GM21576 (cell line): ENCODE results near the gene DNAJB4.
"Not testable (repeated sequence)": the region's sequence is repeated elsewhere in the genome, so short reads cannot be mapped to it uniquely, and the experiment has no call there.

Source experiments
- ATAC-seq: cut with Tn5 transposase; IDR thresholded peaks from one replicate; pipeline ENCODE4 v1.9.1; 2021; ENCODE audit warnings: mild to moderate bottlenecking, moderate library complexity; ENCODE audit not compliant: unreplicated experiment

DNAJB4 gene

DNA sequence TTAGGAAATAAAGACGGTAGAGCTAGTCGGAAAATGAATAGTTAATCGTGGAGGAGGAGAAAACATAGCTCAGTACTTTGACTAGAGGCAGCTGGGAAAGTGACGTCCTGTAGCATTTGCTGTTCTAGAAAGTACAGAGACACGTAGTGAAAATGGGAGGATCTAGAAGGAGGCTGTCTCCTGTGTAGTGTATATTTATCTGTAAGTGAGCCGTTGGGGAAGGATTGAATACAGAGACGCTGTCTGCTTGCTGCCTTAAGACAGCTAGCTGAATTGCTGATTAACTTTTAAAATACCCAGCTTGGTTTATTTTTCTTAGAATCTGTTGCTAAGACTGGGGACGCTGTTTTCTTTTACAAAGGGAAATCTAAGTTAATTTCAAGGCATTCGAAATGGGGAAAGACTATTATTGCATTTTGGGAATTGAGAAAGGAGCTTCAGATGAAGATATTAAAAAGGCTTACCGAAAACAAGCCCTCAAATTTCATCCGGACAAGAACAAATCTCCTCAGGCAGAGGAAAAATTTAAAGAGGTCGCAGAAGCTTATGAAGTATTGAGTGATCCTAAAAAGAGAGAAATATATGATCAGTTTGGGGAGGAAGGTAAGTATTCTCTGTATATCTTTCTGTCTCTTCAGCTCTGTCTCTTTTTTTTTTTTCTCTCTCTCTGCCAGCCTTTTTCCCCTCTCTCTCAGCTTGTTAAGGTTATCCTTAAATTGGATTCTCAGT lies at the start of gene DNAJB4:
DNAJB4 (plus strand) TSS at position 221 of the 729 bp plus-strand sequence; CDS start at position 393, 172 bp downstream.
- ATAC-seq = peak; percentile 98

DNA sequence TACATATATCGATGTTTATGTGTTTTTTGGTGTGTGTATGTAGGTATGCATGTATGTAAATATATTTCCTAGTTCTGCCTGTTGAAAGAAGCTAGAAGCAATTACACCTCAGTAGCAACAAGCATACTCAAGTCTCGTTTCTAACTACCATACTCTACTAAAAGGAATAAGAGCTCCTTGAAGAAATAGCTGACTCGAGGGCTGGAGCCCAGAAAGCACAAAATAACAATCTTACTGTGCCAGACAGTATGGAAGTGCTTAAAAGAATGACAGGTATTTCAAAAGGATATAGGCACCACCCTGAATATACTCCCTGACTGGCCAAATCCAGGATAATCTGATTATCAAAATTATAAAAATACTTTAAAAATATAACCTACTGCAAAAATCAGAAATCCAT lies 49.0 kb upstream of the DNAJB4 start:
- no peak for ATAC-seq

- ATAC-seq = no peak
Observed at GRCh38 chr1:77956464-77956863, 48.3 kb upstream of the DNAJB4 start.

DNA sequence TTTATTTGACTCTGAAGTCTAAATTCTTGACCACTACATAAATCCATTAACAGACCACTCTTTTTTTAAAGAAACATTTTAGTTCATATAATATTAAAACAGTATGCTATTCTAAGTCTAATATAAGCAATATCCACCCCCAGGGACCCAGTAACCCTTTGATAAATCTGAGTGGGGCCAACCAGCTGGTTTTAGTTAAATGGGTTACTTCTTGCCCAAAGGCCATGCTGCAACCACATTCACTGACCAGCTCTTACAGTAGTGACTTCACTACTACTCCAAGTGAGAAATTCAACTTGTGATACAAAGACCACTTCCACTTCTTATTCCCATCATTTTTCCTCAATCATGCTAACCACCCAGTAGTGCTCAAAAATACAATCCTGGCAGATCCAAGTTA lies 46.3 kb upstream of the DNAJB4 start:
- ATAC-seq = no peak

DNA sequence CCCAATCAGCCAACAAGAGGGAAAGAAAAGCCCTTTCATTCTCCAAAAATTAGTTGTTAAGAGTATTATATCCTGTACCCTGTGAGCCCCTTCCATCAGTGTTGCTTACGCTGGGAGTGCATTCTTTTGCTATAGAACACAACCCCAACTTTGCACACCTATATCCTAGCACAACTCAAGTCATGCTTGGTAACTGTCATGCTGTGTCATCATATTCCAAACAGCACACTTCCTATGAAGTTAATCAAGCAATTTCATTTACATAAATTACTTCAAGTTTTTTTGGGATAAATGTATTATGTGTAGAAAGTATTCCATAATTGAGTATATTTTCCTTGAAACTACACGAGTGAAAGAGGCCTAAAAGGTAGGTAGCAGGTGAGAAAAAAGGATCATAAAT lies 45.9 kb upstream of the DNAJB4 start:
- ATAC-seq = no peak

GRCh38 chr1:77961392-77961791 lies 43.3 kb upstream of the DNAJB4 start:
- no peak for ATAC-seq

- ATAC-seq = no peak
Observed at GRCh38 chr1:77966291-77966690, 38.4 kb upstream of the DNAJB4 start.

- ATAC-seq = no peak
Observed at GRCh38 chr1:77970192-77970591, 34.5 kb upstream of the DNAJB4 start.

- ATAC-seq = no peak
Observed at GRCh38 chr1:77972080-77972479, 32.7 kb upstream of the DNAJB4 start.

- ATAC-seq = no peak
Observed at GRCh38 chr1:77975386-77975785, 29.4 kb upstream of the DNAJB4 start.

GRCh38 chr1:77975907-77976306 lies 28.8 kb upstream of the DNAJB4 start:
- no peak for ATAC-seq

DNA sequence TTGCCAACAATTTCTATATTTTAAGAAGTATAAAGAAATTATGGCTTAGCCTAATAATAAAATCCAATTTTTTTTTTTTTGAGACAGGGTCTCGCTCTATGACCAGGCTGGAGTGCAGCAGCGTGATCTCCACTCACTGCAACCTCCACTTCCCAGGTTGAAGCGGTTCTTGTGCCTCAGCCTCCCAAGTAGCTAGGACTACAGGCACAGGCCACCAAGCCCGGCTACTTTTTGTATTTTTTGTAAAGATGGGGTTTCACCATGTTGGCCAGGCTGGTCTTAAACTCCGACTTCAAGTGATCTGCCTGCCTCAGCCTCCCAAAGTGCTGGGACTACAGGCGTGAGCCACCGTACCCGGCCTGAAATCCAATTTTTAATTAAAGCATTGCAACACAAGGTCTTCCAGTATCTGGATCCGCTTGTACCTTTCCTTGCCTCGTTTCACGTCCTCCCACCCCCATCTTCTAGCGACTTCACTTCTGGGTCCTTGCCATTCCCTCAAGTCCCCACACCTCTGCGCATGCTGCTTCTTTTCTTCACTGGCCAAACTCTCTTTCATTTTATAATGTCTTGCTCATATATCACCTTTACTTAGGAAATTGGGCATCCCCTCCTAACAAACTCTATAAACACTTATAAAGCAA lies 28.2 kb upstream of the DNAJB4 start:
- ATAC-seq = no peak

DNA sequence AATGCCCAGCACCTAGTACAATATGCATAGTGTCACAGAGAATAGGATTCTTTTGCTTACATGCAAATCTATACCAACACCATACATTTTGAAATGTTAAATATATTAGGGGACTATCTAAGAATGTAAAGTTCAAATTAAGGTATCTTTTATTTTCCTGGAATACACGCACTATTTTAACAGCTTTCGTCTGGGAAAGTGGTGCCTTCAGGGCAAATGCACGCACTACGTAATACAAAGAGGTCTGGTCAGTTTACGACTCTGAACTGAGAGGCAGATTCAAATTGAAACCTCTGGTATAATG lies 26.8 kb upstream of the DNAJB4 start:
- ATAC-seq = no peak

- ATAC-seq = peak; percentile 60
Observed at GRCh38 chr1:77978293-77978968, 26.3 kb upstream of the DNAJB4 start.

GRCh38 chr1:77978969-77979876 lies 25.5 kb upstream of the DNAJB4 start, which contains the start of gene FUBP1:
Gene FUBP1, minus strand, starts transcription at chr1:77979072. Its CDS starts 68 bp downstream, at chr1:77979004.
- ATAC-seq = peak; percentile 75

- not testable (repeated sequence) for ATAC-seq
Observed at GRCh38 chr1:77983352-77983996, 21.3 kb upstream of the DNAJB4 start.

GRCh38 chr1:77983997-77984355 lies 20.8 kb upstream of the DNAJB4 start:
- ATAC-seq = no peak

- ATAC-seq = no peak
Observed at GRCh38 chr1:77984629-77985028, 20.1 kb upstream of the DNAJB4 start.

GRCh38 chr1:77986810-77987209 lies 17.9 kb upstream of the DNAJB4 start:
- no peak for ATAC-seq

DNA sequence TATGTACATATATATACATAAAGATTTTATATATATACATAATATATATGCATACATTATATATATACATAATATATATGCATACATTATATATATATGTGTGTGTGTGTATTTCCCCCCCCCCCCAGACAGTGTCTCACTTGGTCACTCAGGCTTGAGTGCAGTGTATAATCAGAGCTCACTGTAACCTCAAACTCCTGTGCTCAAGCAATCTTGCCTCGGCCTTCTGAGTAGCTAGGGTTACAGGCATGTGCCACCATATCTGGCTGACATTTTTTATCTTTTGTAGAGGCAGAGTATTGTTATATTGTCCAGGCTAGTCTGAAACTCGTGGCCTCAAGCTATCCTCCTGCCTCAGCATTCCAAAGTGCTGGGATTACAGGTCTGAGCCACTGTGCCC lies 16.8 kb upstream of the DNAJB4 start:
- no peak for ATAC-seq

- no peak for ATAC-seq
Observed at GRCh38 chr1:77989744-77990143, 15.0 kb upstream of the DNAJB4 start.
